Activated gamma-delta T cell treated with anti-CD3 and anti-CD28 coated beads, Interleukin-2, amount 50 U/mL, for 16 hours (primary cell): ENCODE data around the gene MS4A12.
"Not testable (repeated sequence)": the region's sequence is repeated elsewhere in the genome, so short reads cannot be mapped to it uniquely, and the experiment has no call there.

Experiments used
- DNase-seq: peaks from one replicate; pipeline ENCODE4 v3.0.0-alpha.2; 2020; ENCODE audit warnings: low read depth

MS4A12 gene

GRCh38 chr11:60513496-60514460, 21.2 kb downstream of the MS4A12 start:
- no peak for DNase-seq

DNA sequence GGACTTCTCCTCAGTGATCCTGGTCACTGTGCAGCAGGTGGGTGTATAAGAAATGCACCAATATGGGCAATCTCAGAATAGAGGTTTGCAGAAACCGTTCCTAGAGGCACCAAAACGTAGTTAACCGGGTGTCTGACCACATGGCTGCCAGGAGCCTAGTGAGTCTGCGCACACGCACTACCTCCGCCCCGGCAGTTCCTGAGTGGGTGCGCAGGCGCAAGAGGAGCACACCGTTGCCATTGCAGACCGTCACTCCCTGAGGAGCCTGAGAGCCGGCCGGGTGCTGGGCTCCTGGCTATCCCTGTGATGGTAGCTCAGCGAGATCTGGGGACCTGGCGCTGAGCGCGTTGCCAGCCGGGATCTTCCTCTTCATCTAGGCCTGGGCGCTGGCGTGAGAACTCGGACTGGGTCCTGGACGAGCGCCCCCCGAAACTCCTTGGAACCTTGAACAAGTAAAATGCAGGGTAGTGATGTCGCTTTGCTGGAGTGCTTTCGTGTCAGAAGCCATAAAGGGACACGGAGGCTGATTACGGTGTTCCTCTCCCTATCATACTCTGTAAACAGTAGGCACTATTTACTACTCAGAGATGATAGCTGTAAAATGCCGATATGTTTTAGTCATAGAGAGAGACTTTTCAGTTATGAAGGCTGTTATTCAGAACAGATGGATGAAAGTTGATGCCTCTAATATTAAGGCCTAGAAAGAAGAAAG, 22.7 kb downstream of the MS4A12 start, which contains the start of gene MS4A13:
Gene MS4A13 (plus strand): TSS at position 249 of the 712 bp plus-strand sequence. CDS start 2,692 bp downstream, outside the sequence.
- no peak for DNase-seq

GRCh38 chr11:60528465-60528864, 35.9 kb downstream of the MS4A12 start:
- no peak for DNase-seq

DNA sequence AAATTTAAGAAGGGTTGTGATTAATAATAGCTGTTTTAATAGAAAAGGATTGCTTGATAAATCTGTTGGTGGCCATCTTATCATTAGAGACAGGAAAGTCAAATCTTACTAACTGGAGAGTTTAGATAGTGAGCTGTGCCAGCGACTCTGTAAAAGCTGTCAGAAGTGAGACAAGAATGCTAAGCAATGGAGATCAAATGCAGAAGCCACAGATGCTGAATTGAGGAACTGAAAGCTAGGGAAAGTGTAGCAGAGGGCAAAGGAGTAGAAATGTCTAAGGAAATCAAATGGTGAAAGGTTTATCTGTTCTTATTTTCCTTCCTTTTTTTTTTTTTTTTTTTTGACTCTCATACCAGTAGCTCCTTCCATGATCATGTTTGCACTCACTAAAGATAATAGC, 36.4 kb downstream of the MS4A12 start:
- DNase-seq: no peak

DNA sequence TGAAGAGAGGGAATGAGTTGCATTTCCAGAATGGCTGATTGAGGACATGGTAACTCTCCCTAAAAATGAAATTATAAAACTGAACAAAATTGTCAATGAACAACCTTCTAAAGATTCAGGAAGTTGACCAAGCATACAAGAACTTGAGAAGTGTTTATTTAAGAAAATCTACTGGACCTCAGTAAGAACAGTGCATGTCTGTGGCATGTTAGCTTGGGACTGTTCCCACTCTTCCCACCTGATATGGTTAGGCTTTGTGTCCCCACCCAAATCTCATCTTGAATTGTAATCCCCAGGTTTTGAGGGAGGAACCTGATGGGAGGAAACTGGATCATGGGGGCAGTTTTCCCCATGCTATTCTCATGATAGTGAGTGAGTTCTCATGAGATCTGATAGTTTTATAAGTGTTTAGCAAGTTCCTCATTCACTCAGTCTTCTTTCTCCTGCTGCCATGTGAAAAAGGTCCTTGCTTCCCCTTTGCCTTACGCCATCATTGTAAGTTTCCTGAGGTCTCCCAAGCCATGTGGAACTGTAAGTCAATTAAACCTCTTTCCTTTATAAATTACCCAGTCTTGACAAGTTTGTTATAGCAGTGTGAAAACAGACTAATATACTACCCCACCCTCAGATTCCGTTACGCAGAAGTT, 38.0 kb downstream of the MS4A12 start:
- no peak for DNase-seq

DNA sequence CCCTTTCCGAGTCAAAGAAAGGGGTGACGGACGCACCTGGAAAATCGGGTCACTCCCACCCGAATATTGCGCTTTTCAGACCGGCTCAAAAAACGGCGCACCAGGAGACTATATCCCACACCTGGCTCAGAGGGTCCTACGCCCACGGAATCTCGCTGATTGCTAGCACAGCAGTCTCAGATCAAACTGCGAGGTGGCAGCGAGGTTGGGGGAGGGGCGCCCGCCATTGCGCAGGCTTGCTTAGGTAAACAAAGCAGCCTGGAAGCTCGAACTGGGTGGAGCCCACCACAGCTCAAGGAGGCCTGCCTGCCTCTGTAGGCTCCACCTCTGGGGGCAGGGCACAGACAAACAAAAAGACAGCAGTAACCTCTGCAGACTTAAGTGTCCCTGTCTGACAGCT, 39.8 kb downstream of the MS4A12 start:
- not testable (repeated sequence) for DNase-seq

- DNase-seq: not testable (repeated sequence)
Observed at GRCh38 chr11:60538627-60539026, 46.0 kb downstream of the MS4A12 start.

GRCh38 chr11:60544077-60544476, 51.5 kb downstream of the MS4A12 start:
- DNase-seq: no peak
